ENCODE data around the gene GDPD3. TPM values are rescaled to one million over a fixed set of nuclear protein-coding genes. Genes with fewer than 3 reads are reported as not detected.

Gene GDPD3
- polyA plus RNA-seq, 1 donor from 2014 or later = not detected

GRCh38 chr16:30084096-30084815 is 29.1 kb downstream of the GDPD3 start:
- Mint-ChIP-seq H3K27me3 (no peaks in the 10 kb centered on the region), H3K36me3 (no peaks in the 10 kb centered on the region), H3K4me3 (peak overlapping the region in 1 of 4 donors; percentile 30), H3K9me3 (no peaks in the 10 kb centered on the region), H3K4me1 (peaks cover 0 to 13% (median 9%) of the 10 kb centered on the region in 3 donors), H3K27ac (peak overlapping the region in 1 of 3 donors; percentile 61)

GRCh38 chr16:30083216-30084055 is 29.9 kb downstream of the GDPD3 start:
- H3K4me3 Mint-ChIP-seq = peak overlapping the region in 1 of 4 donors; percentile 30
- H3K27me3 Mint-ChIP-seq = no peaks in the 10 kb centered on the region

GRCh38 chr16:30082545-30083090 is 30.7 kb downstream of the GDPD3 start:
- Mint-ChIP-seq H3K27ac (peak overlapping the region in 2 of 3 donors; percentile 27 to 71), H3K4me3 (peak overlapping the region in 1 of 4 donors; percentile 68), H3K9me3 (no peaks in the 10 kb centered on the region), H3K4me1 (peaks cover 4 to 22% (median 13%) of the 10 kb centered on the region in 3 donors), H3K27me3 (no peaks in the 10 kb centered on the region), H3K36me3 (no peaks in the 10 kb centered on the region)

More at GRCh38 chr16:30083216-30084055, 29.9 kb downstream of the GDPD3 start:
- Mint-ChIP-seq H3K27ac (peak overlapping the region in 1 of 3 donors; percentile 71), H3K4me1 (peaks cover 0 to 17% (median 9%) of the 10 kb centered on the region in 3 donors), H3K36me3 (no peaks in the 10 kb centered on the region), H3K9me3 (no peaks in the 10 kb centered on the region)

GRCh38 chr16:30079480-30079879 is 33.9 kb downstream of the GDPD3 start:
- H3K4me3 Mint-ChIP-seq = peak overlapping the region in 1 of 4 donors; percentile 40

GRCh38 chr16:30078744-30079143 is 34.6 kb downstream of the GDPD3 start:
- Mint-ChIP-seq H3K36me3 (peaks cover 2% of the 10 kb centered on the region), H3K27ac (peak overlapping the region in 1 of 3 donors; percentile 92), H3K4me3 (peak overlapping the region in 1 of 4 donors; percentile 97), H3K9me3 (no peaks in the 10 kb centered on the region), H3K4me1 (peaks cover 23 to 29% (median 29%) of the 10 kb centered on the region in 3 donors), H3K27me3 (no peaks in the 10 kb centered on the region)

More at GRCh38 chr16:30079480-30079879, 33.9 kb downstream of the GDPD3 start:
- Mint-ChIP-seq H3K27me3 (no peaks in the 10 kb centered on the region), H3K36me3 (peaks cover 2% of the 10 kb centered on the region), H3K27ac (no peak overlapping the region), H3K4me1 (peaks cover 23 to 29% (median 29%) of the 10 kb centered on the region in 3 donors), H3K9me3 (no peaks in the 10 kb centered on the region)

GRCh38 chr16:30077656-30078055 is 35.7 kb downstream of the GDPD3 start:
- H3K27me3 Mint-ChIP-seq = no peaks in the 10 kb centered on the region
- peaks cover 23 to 29% (median 27%) of the 10 kb centered on the region in 3 donors for H3K4me1 Mint-ChIP-seq
- H3K27ac Mint-ChIP-seq = peak overlapping the region in 2 of 3 donors; percentile 92 to 96

GRCh38 chr16:30076276-30076791 is 37.0 kb downstream of the GDPD3 start:
- peak overlapping the region; percentile 92 to 98 (median 96) for H3K27ac Mint-ChIP-seq
- H3K27me3 Mint-ChIP-seq = no peaks in the 10 kb centered on the region
- H3K9me3 Mint-ChIP-seq = no peaks in the 10 kb centered on the region
- H3K4me3 Mint-ChIP-seq = peak overlapping the region; percentile 95 to 97 (median 96)
- peaks cover 2% of the 10 kb centered on the region for H3K36me3 Mint-ChIP-seq
- peaks cover 23 to 29% (median 29%) of the 10 kb centered on the region in 3 donors for H3K4me1 Mint-ChIP-seq

More at GRCh38 chr16:30077656-30078055, 35.7 kb downstream of the GDPD3 start:
- Mint-ChIP-seq H3K4me3 (peak overlapping the region; percentile 21 to 97 (median 96)), H3K9me3 (no peaks in the 10 kb centered on the region), H3K36me3 (peaks cover 2% of the 10 kb centered on the region)

GRCh38 chr16:30075503-30076275 is 37.6 kb downstream of the GDPD3 start, which contains the start of gene PPP4C:
TSS of gene PPP4C (plus strand) at chr16:30075994. CDS start at chr16:30076378, 384 bp downstream.
- Mint-ChIP-seq H3K36me3 (peaks cover 2% of the 10 kb centered on the region), H3K27ac (peak within 1 kb of the TSS; percentile 92 to 98 (median 96)), H3K4me1 (peaks cover 23 to 29% (median 29%) of the 10 kb centered on the region in 3 donors), H3K9me3 (no peaks in the 10 kb centered on the region), H3K27me3 (no peaks in the 10 kb centered on the region), H3K4me3 (peak within 1 kb of the TSS; percentile 95 to 97 (median 96))

GRCh38 chr16:30070490-30070889 is 42.8 kb downstream of the GDPD3 start:
- Mint-ChIP-seq H3K27ac (peak overlapping the region in 2 of 3 donors; percentile 22 to 67), H3K27me3 (no peaks in the 10 kb centered on the region), H3K4me3 (peak overlapping the region in 1 of 4 donors; percentile 69), H3K36me3 (peaks cover 2% of the 10 kb centered on the region), H3K9me3 (no peaks in the 10 kb centered on the region), H3K4me1 (peaks cover 19 to 20% (median 20%) of the 10 kb centered on the region in 3 donors)

GRCh38 chr16:30069611-30070462 is 43.5 kb downstream of the GDPD3 start:
- peaks cover 16 to 17% (median 16%) of the 10 kb centered on the region in 3 donors for H3K4me1 Mint-ChIP-seq
- peak overlapping the region in 2 of 4 donors; percentile 39 to 69 for H3K4me3 Mint-ChIP-seq
- peak overlapping the region; percentile 22 to 67 (median 67) for H3K27ac Mint-ChIP-seq
- H3K36me3 Mint-ChIP-seq = peaks cover 2% of the 10 kb centered on the region
- H3K9me3 Mint-ChIP-seq = no peaks in the 10 kb centered on the region
- H3K27me3 Mint-ChIP-seq = no peaks in the 10 kb centered on the region

GRCh38 chr16:30068750-30069610 is 44.4 kb downstream of the GDPD3 start:
- Mint-ChIP-seq H3K4me1 (peaks cover 13 to 15% (median 14%) of the 10 kb centered on the region in 3 donors), H3K9me3 (no peaks in the 10 kb centered on the region)

GRCh38 chr16:30068333-30068732 is 45.0 kb downstream of the GDPD3 start:
- Mint-ChIP-seq H3K36me3 (peaks cover 4% of the 10 kb centered on the region), H3K27ac (peak overlapping the region; percentile 67 to 89 (median 73)), H3K9me3 (no peaks in the 10 kb centered on the region), H3K27me3 (no peaks in the 10 kb centered on the region), H3K4me3 (peak overlapping the region; percentile 70 to 94 (median 87)), H3K4me1 (peaks cover 13 to 18% (median 17%) of the 10 kb centered on the region in 3 donors)

More at GRCh38 chr16:30068750-30069610, 44.4 kb downstream of the GDPD3 start:
- peaks cover 4% of the 10 kb centered on the region for H3K36me3 Mint-ChIP-seq
- no peaks in the 10 kb centered on the region for H3K27me3 Mint-ChIP-seq
- H3K27ac Mint-ChIP-seq = peak overlapping the region; percentile 67 to 89 (median 73)
- H3K4me3 Mint-ChIP-seq = peak overlapping the region; percentile 70 to 94 (median 87)

Data from IgD-negative memory B cell (primary cell).